Measurements from ENCODE around the gene CARM1. TPM values are rescaled to one million over a fixed set of nuclear protein-coding genes. Genes with fewer than 3 reads are reported as not detected.
A peak's percentile ranks its signal among the peaks of the same experiment; 100 is the strongest.

CARM1 gene
- total and polyA plus RNA-seq, 2 of the 13 experiments (the other 11 are each of a cell fraction or from before 2014, with no cell fraction given), result 27.6 to 55.8 TPM

DNA sequence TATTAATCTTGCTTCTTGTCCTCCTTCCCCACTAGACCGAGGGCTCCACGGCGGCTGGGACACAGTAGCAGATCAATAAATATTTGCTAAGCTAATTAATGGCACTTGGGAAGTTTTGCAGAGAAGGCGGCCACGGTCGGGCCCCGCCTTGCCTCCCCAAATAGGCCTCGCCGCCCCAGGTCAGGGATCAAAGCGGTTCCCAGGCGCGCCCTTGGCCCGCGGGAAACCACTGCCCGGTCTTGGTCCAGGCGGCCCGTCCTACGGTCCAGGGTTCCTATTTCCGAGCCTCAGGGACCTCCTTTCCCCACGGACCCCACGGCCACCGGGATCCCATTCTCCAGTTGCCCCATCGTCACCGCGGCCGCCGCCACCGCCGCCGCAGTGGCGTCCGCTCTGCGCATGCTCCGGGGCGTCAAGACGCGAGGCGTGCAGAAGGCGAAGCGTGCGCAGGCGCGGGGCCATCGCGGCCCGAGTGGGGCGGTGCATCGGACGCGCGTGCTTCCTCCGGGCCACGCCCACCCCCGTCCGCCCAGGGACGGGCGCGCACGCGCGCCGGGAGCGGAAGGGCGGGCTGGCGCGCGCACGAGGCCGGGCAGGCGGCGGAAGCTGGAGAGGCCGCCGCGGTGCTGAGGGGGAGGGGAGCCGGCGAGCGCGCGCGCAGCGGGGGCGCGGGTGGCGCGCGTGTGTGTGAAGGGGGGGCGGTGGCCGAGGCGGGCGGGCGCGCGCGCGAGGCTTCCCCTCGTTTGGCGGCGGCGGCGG is 89.1 kb downstream of the CARM1 start, which contains the start of gene SMARCA4 (continued):
- TF ChIP-seq, protein P1, sequence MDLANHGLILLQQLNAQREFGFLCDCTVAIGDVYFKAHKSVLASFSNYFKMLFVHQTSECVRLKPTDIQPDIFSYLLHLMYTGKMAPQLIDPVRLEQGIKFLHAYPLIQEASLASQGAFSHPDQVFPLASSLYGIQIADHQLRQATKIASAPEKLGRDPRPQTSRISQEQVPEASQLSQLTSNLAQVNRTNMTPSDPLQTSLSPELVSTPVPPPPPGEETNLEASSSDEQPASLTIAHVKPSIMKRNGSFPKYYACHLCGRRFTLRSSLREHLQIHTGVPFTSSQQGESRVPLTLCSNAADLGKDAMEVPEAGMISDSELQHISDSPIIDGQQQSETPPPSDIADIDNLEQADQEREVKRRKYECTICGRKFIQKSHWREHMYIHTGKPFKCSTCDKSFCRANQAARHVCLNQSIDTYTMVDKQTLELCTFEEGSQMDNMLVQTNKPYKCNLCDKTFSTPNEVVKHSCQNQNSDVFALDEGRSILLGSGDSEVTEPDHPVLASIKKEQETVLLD (CRISPR knock-in tag; IDR thresholded peaks at IDR 0.05; ENCODE audit: low read depth), result peak; percentile 17
- TF ChIP-seq HOXD1 (CRISPR knock-in tag; IDR thresholded peaks at IDR 0.05) (0 out of 2 replicates have a peak, but pooled peaks have one; percentile 17), ZNF777 (CRISPR knock-in tag; IDR thresholded peaks at IDR 0.05) (no peak), NRL (CRISPR knock-in tag; IDR thresholded peaks at IDR 0.05; ENCODE audit: borderline replicate concordance) (peak; percentile 74), ETV6 (CRISPR knock-in tag; conservative IDR thresholded peaks at IDR 0.05) (peak; percentile 62; the same call in 1 of the 2 replicates), ZNF138 (CRISPR knock-in tag; IDR thresholded peaks at IDR 0.05; ENCODE audit: low read depth) (peak; percentile 60; the same call in 1 of the 2 replicates), KLF11 (CRISPR knock-in tag; IDR thresholded peaks at IDR 0.05) (peak; percentile 51; the same call in 1 of the 2 replicates), ZNF772 (CRISPR knock-in tag; IDR thresholded peaks at IDR 0.05) (peak; percentile 94; the same call in 1 of the 2 replicates), NKX3-1 (CRISPR knock-in tag; IDR thresholded peaks at IDR 0.05) (no peak)
- TF ChIP-seq, protein P2, sequence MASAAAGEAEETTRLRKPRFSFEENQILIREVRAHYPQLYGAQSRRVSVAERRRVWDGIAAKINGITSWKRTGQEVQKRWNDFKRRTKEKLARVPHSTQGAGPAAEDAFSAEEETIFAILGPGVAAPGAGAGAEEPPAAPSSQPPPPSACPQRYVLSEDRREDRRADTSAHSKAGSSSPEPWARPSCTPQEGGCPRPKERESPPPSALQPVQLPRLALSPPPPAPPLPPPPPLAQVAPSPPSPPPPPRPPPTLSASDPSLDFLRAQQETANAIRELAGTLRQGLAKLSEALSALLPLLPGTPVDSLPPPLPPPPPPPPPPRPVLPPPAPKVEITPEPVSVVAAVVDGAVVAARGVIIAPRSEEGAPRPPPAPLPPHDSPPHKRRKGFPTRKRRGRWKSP (CRISPR knock-in tag; IDR thresholded peaks at IDR 0.05), result peak; percentile 27; the same call in 1 of the 2 replicates
- TF ChIP-seq, protein P3, sequence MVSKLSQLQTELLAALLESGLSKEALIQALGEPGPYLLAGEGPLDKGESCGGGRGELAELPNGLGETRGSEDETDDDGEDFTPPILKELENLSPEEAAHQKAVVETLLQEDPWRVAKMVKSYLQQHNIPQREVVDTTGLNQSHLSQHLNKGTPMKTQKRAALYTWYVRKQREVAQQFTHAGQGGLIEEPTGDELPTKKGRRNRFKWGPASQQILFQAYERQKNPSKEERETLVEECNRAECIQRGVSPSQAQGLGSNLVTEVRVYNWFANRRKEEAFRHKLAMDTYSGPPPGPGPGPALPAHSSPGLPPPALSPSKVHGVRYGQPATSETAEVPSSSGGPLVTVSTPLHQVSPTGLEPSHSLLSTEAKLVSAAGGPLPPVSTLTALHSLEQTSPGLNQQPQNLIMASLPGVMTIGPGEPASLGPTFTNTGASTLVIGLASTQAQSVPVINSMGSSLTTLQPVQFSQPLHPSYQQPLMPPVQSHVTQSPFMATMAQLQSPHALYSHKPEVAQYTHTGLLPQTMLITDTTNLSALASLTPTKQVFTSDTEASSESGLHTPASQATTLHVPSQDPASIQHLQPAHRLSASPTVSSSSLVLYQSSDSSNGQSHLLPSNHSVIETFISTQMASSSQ (IDR thresholded peaks at IDR 0.05; ENCODE audit: low read depth), result no peak
- TF ChIP-seq, protein P3 (CRISPR knock-in tag; IDR thresholded peaks at IDR 0.05; ENCODE audit: borderline replicate concordance), result 0 out of 2 replicates have a peak, but pooled peaks have one; percentile 49
- TF ChIP-seq, protein P4, sequence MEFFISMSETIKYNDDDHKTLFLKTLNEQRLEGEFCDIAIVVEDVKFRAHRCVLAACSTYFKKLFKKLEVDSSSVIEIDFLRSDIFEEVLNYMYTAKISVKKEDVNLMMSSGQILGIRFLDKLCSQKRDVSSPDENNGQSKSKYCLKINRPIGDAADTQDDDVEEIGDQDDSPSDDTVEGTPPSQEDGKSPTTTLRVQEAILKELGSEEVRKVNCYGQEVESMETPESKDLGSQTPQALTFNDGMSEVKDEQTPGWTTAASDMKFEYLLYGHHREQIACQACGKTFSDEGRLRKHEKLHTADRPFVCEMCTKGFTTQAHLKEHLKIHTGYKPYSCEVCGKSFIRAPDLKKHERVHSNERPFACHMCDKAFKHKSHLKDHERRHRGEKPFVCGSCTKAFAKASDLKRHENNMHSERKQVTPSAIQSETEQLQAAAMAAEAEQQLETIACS (CRISPR knock-in tag; IDR thresholded peaks at IDR 0.05), result peak; percentile 93
- TF ChIP-seq, protein P5, sequence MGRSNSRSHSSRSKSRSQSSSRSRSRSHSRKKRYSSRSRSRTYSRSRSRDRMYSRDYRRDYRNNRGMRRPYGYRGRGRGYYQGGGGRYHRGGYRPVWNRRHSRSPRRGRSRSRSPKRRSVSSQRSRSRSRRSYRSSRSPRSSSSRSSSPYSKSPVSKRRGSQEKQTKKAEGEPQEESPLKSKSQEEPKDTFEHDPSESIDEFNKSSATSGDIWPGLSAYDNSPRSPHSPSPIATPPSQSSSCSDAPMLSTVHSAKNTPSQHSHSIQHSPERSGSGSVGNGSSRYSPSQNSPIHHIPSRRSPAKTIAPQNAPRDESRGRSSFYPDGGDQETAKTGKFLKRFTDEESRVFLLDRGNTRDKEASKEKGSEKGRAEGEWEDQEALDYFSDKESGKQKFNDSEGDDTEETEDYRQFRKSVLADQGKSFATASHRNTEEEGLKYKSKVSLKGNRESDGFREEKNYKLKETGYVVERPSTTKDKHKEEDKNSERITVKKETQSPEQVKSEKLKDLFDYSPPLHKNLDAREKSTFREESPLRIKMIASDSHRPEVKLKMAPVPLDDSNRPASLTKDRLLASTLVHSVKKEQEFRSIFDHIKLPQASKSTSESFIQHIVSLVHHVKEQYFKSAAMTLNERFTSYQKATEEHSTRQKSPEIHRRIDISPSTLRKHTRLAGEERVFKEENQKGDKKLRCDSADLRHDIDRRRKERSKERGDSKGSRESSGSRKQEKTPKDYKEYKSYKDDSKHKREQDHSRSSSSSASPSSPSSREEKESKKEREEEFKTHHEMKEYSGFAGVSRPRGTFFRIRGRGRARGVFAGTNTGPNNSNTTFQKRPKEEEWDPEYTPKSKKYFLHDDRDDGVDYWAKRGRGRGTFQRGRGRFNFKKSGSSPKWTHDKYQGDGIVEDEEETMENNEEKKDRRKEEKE (IDR thresholded peaks at IDR 0.05), result no peak
- TF ChIP-seq, protein P6, sequence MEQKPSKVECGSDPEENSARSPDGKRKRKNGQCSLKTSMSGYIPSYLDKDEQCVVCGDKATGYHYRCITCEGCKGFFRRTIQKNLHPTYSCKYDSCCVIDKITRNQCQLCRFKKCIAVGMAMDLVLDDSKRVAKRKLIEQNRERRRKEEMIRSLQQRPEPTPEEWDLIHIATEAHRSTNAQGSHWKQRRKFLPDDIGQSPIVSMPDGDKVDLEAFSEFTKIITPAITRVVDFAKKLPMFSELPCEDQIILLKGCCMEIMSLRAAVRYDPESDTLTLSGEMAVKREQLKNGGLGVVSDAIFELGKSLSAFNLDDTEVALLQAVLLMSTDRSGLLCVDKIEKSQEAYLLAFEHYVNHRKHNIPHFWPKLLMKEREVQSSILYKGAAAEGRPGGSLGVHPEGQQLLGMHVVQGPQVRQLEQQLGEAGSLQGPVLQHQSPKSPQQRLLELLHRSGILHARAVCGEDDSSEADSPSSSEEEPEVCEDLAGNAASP (CRISPR knock-in tag; IDR thresholded peaks at IDR 0.05; ENCODE audit: borderline replicate concordance), result peak; percentile 37; the same call in 1 of the 2 replicates
